ENCODE measurements around the gene TRABD.

The TRABD gene

GRCh38 chr22:50238755-50239154 is 53.0 kb downstream of the TRABD start:
- DNase-seq (ENCODE audit: low read depth), result no peak

- DNase-seq (ENCODE audit: low read depth), result no peak
Observed at GRCh38 chr22:50242406-50242949, 56.8 kb downstream of the TRABD start.

- no peak for DNase-seq (ENCODE audit: low read depth)
Observed at GRCh38 chr22:50243685-50244419, 58.1 kb downstream of the TRABD start.

GRCh38 chr22:50244420-50245213 is 58.9 kb downstream of the TRABD start, which contains the start of gene TUBGCP6:
TUBGCP6 (minus strand) TSS chr22:50245023; CDS start chr22:50244459, 564 bp downstream.
- peak; percentile 88 for DNase-seq (ENCODE audit: low read depth)

- DNase-seq (ENCODE audit: low read depth), result no peak
Observed at GRCh38 chr22:50245214-50246072, 59.7 kb downstream of the TRABD start.

GRCh38 chr22:50246242-50247175 is 60.8 kb downstream of the TRABD start:
- DNase-seq (ENCODE audit: low read depth), result no peak

- peak; percentile 51 for DNase-seq (ENCODE audit: low read depth)
Observed at GRCh38 chr22:50247748-50248147, 62.0 kb downstream of the TRABD start.

- DNase-seq (ENCODE audit: low read depth), result no peak
Observed at GRCh38 chr22:50248196-50249081, 62.7 kb downstream of the TRABD start.
